GM12878 (cell line): Measurements from ENCODE around the gene DHX29.

ENCODE experiments used
- CREB1 ChIP-seq: IDR thresholded peaks from 2 replicates; pipeline ENCODE4 v1.6.1; 2012; ENCODE audit warnings: low read depth, mild to moderate bottlenecking, inconsistent platforms
- EZH2 ChIP-seq: IDR thresholded peaks from 2 replicates; pipeline ENCODE4 v1.6.1; 2012; ENCODE audit warnings: low read depth, mild to moderate bottlenecking, control low read depth, inconsistent platforms, low read length, borderline replicate concordance; ENCODE audit not compliant: control insufficient read depth
- GATAD2B ChIP-seq: fragments of 450-650 bp; conservative IDR thresholded peaks from 2 replicates; pipeline ENCODE4 v1.6.1; 2017; ENCODE audit warnings: low read depth, mild to moderate bottlenecking, moderate library complexity
- HCFC1 ChIP-seq: fragments of 150-350 bp; IDR thresholded peaks from 2 replicates; pipeline ENCODE4 v1.6.1; 2014; ENCODE audit warnings: low read length
- JUND ChIP-seq: IDR thresholded peaks from 2 replicates; pipeline ENCODE4 v1.6.1; 2012; ENCODE audit warnings: low read depth, mild to moderate bottlenecking, low read length, improper control_type of control experiment, moderate library complexity
- POLR2AphosphoS5 ChIP-seq: IDR thresholded peaks from 2 replicates; pipeline ENCODE4 v1.6.1; 2011; ENCODE audit warnings: mild to moderate bottlenecking, low read length, inconsistent platforms
- SIX5 ChIP-seq: IDR thresholded peaks from 2 replicates; pipeline ENCODE4 v1.6.1; 2011; ENCODE audit warnings: mild to moderate bottlenecking, low read depth, low read length, moderate library complexity; ENCODE audit not compliant: severe bottlenecking
- TF ChIP-seq, protein P1 (sequence below), 3 experiments: IDR thresholded peaks in 2 of 3; conservative IDR thresholded peaks in 1 of 3; 2 replicates each; pipeline ENCODE4 v1.5.1; 2011; ENCODE audit warnings: low read depth in 3 of 3, low read length in 3 of 3, mild to moderate bottlenecking in 3 of 3, control low read depth in 2 of 3, moderate library complexity in 2 of 3, inconsistent platforms in 1 of 3, mixed read lengths in 1 of 3; ENCODE audit not compliant: control insufficient read depth in 2 of 3, insufficient read depth in 1 of 3; ENCODE audit errors: extremely low read depth in 1 of 3
- TF ChIP-seq, protein P2 (sequence below): fragments of 450-650 bp; IDR thresholded peaks from 2 replicates; pipeline ENCODE4 v1.6.1; 2016; ENCODE audit warnings: mild to moderate bottlenecking
- TF ChIP-seq, protein P3 (sequence below): IDR thresholded peaks from 2 replicates; pipeline ENCODE4 v1.6.1; 2012; ENCODE audit warnings: low read depth, low read length, improper control_type of control experiment

DNA sequence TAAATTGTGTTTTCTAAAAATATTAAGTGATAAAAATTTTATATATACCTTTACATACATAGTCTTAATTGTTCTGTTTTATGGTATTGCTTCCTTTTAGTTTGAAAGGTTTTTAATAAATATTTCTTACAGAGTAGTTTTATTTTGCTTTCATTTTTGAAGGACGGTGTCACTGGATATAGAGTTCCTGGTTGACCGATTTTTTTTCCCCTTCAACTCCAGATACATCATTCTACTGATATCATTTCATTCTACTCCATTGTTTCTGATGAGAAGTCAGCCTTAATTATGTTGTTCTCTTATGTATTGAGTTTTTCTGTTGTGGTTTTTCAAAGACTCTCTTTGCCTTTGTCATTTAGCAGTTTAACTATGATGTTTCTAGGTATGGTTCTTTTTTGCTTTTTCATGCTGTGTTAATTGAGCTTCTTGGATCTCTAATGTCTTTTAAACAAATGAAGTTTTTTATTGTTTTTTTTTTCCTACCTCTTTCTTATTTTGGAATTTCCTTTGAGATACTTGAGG, 30.7 kb upstream of the DHX29 start:
- TF ChIP-seq GATAD2B = no peak
- TF ChIP-seq EZH2 = no peak
- TF ChIP-seq, protein P1, sequence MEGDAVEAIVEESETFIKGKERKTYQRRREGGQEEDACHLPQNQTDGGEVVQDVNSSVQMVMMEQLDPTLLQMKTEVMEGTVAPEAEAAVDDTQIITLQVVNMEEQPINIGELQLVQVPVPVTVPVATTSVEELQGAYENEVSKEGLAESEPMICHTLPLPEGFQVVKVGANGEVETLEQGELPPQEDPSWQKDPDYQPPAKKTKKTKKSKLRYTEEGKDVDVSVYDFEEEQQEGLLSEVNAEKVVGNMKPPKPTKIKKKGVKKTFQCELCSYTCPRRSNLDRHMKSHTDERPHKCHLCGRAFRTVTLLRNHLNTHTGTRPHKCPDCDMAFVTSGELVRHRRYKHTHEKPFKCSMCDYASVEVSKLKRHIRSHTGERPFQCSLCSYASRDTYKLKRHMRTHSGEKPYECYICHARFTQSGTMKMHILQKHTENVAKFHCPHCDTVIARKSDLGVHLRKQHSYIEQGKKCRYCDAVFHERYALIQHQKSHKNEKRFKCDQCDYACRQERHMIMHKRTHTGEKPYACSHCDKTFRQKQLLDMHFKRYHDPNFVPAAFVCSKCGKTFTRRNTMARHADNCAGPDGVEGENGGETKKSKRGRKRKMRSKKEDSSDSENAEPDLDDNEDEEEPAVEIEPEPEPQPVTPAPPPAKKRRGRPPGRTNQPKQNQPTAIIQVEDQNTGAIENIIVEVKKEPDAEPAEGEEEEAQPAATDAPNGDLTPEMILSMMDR (IDR thresholded peaks at IDR 0.05 in 2 of 3, conservative IDR thresholded peaks at IDR 0.05 in 1 of 3; ENCODE audit: control insufficient read depth in 2 of 3, extremely low read depth in 1 of 3, insufficient read depth in 1 of 3, low read depth in 3 of 3, low read length in 3 of 3) = no peak
- TF ChIP-seq CREB1 = no peak
- no peak for TF ChIP-seq JUND
- TF ChIP-seq SIX5 = no peak
- TF ChIP-seq, protein P2, sequence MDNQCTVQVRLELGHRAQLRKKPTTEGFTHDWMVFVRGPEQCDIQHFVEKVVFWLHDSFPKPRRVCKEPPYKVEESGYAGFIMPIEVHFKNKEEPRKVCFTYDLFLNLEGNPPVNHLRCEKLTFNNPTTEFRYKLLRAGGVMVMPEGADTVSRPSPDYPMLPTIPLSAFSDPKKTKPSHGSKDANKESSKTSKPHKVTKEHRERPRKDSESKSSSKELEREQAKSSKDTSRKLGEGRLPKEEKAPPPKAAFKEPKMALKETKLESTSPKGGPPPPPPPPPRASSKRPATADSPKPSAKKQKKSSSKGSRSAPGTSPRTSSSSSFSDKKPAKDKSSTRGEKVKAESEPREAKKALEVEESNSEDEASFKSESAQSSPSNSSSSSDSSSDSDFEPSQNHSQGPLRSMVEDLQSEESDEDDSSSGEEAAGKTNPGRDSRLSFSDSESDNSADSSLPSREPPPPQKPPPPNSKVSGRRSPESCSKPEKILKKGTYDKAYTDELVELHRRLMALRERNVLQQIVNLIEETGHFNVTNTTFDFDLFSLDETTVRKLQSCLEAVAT = no peak
- TF ChIP-seq, protein P3, sequence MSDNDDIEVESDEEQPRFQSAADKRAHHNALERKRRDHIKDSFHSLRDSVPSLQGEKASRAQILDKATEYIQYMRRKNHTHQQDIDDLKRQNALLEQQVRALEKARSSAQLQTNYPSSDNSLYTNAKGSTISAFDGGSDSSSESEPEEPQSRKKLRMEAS = no peak
- no peak for TF ChIP-seq POLR2AphosphoS5
- no peak for TF ChIP-seq HCFC1
